Transverse colon (tissue), 3 donors: ENCODE results near the gene XRRA1.

Experiments used
- EP300 ChIP-seq: sonication (generic); formaldehyde crosslinking; IDR thresholded peaks from one replicate; pipeline ENCODE4 v1.6.1; 2017; ENCODE audit warnings: antibody characterized with exemption, low read depth
- POLR2A ChIP-seq: fragments of 450-650 bp; IDR thresholded peaks from one replicate; pipeline ENCODE4 v1.6.1; 2016; ENCODE audit warnings: antibody characterized with exemption, mild to moderate bottlenecking, moderate library complexity
- TF ChIP-seq, protein P1 (sequence below), 5 experiments: fragments of 200-600 bp in 3 of 5; fragments of 450-650 bp in 2 of 5; sonication (generic) in 3 of 5; IDR thresholded peaks; 1 replicate in 2 of 5; 2 replicates in 3 of 5; pipeline ENCODE4 v1.5.1; 2016 to 2017; ENCODE audit warnings: antibody characterized with exemption in 5 of 5, inconsistent platforms in 3 of 5, mild to moderate bottlenecking in 2 of 5, moderate library complexity in 1 of 5

GRCh38 chr11:74895340-74896116, 53.4 kb downstream of the XRRA1 start:
- TF ChIP-seq, protein P1, sequence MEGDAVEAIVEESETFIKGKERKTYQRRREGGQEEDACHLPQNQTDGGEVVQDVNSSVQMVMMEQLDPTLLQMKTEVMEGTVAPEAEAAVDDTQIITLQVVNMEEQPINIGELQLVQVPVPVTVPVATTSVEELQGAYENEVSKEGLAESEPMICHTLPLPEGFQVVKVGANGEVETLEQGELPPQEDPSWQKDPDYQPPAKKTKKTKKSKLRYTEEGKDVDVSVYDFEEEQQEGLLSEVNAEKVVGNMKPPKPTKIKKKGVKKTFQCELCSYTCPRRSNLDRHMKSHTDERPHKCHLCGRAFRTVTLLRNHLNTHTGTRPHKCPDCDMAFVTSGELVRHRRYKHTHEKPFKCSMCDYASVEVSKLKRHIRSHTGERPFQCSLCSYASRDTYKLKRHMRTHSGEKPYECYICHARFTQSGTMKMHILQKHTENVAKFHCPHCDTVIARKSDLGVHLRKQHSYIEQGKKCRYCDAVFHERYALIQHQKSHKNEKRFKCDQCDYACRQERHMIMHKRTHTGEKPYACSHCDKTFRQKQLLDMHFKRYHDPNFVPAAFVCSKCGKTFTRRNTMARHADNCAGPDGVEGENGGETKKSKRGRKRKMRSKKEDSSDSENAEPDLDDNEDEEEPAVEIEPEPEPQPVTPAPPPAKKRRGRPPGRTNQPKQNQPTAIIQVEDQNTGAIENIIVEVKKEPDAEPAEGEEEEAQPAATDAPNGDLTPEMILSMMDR (IDR thresholded peaks at IDR 0.05) = no peak
- no peak for TF ChIP-seq POLR2A
- no peak for TF ChIP-seq EP300
